Fibroblast of pulmonary artery (primary cell): ENCODE data around the gene FABP3.

Experiments
- DNase-seq: peaks from one replicate; pipeline ENCODE4 v3.0.0-alpha.2; 2010; ENCODE audit warnings: low read depth
- H3K4me3 ChIP-seq: replicated peaks from 2 replicates; pipeline ENCODE4 v1.5.1; 2011; ENCODE audit warnings: low read depth, mild to moderate bottlenecking, control low read depth, low read length, moderate library complexity
- CTCF ChIP-seq: IDR thresholded peaks from 2 replicates; pipeline ENCODE4 v1.5.1; 2011; ENCODE audit warnings: mild to moderate bottlenecking, control low read depth, low read length, inconsistent platforms; ENCODE audit errors: missing control alignments

The FABP3 gene

DNA sequence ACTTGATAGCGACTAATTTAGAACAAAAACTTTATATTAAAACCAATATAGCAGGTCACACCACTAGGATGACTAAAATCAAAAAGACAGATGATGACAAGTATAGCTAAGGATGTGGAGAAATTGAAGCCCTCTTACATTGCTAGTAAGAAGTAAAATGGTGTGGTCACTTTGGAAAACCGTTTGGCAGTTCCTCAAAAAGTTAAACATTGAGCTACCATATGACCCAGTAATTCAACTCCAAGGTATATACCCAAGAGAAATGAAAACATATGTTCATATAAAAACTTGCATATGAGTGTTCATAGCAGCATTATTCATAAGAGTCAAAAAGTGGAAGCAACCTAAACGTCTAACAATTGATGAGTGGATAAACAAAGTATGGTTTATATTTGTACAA is 27.1 kb upstream of the FABP3 start:
- H3K4me3 ChIP-seq, result no peak overlapping the region
- TF ChIP-seq CTCF, result no peak
- DNase-seq, result no peak

- H3K4me3 ChIP-seq, result no peak overlapping the region
- no peak for DNase-seq
- no peak for TF ChIP-seq CTCF
These were observed 25.4 kb upstream of the FABP3 start for GRCh38 chr1:31398246-31398645.

- H3K4me3 ChIP-seq, result no peak overlapping the region
- DNase-seq, result no peak
- no peak for TF ChIP-seq CTCF
These were observed 24.7 kb upstream of the FABP3 start for GRCh38 chr1:31397360-31398095.

DNA sequence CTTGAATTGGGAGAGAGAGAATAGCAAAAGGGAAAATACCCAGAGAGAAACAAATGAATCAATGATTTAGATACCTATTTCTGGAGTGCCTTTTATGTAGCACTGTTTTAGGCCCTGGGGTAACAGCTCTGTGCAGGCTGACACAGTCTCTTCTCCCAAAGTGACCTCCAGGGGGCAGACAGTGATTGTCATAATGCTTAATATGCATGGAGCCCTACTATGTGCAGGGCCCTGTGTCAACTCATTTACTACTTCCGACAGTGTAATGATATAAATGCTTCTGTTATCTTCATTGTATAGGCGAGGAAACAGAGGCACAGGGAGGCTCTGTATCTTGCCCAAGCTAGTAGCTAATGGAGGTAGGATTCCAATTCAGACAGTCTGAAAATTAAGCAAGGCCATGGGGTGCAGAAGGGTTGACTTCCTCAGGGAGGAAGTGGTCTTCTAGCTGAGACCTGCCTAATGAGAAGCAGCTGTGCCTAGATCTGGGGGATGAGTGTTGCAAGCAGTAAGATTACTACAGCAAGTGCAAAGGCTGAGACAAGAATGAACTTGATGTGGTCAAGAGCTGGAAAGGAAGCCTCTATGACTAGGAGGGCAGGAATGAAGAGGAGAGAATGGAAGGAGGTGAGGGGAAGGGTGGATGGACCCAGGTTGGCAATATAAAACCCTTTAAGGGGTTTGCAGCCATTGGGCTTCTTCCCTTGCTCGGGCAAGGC is 23.9 kb upstream of the FABP3 start:
- DNase-seq, result peak; percentile 48
- TF ChIP-seq CTCF, result peak; percentile 42

GRCh38 chr1:31394584-31395193 is 21.8 kb upstream of the FABP3 start:
- peak; percentile 72 for DNase-seq
- TF ChIP-seq CTCF, result peak; percentile 81
- peak overlapping the region; percentile 30 for H3K4me3 ChIP-seq

More for the DNA sequence above, 23.9 kb upstream of the FABP3 start:
- no peak overlapping the region for H3K4me3 ChIP-seq

GRCh38 chr1:31393463-31393862 is 20.6 kb upstream of the FABP3 start:
- H3K4me3 ChIP-seq, result no peak overlapping the region
- no peak for DNase-seq
- TF ChIP-seq CTCF, result no peak
